GM12878 (cell line): ENCODE data around the gene KIAA1217. TPM values are rescaled to one million over a fixed set of nuclear protein-coding genes. Genes with fewer than 3 reads are reported as not detected.

ENCODE experiments used
- ATAC-seq: fragments of 200-7000 bp; cut with Tn5 transposase; 3 replicates; pipeline ENCODE4 v1.9.1; 2020; ENCODE audit warnings: mild to moderate bottlenecking, moderate library complexity
- BruUV-seq: library from RNA; stranded (reverse); fragments of 400-500 nt; replicated peaks from 2 replicates; lab custom pipeline; 2021; lab: Mats Ljungman, UMichigan
- CTCF ChIA-PET: fragments of 300-600 bp; sonication (Branson Sonifier 250); formaldehyde crosslinking; extraction: SDS; loops from one replicate; lab custom pipeline; 2021; ENCODE audit warnings: inconsistent platforms; lab: Yijun Ruan, JAX
- POLR2A ChIA-PET: fragments of 350-600 bp; formaldehyde crosslinking; extraction: SDS; loops from one replicate; lab custom pipeline; 2021; ENCODE audit warnings: inconsistent platforms; lab: Charles Lee
- RAD21 ChIA-PET: fragments of 300-600 bp; sonication (Branson Sonifier 250); formaldehyde crosslinking; loops from one replicate; lab custom pipeline; 2023; ENCODE audit warnings: antibody characterized with exemption; ENCODE audit not compliant: unreplicated experiment; lab: Charles Lee
- SMC1A ChIA-PET: fragments of 300-600 bp; sonication (Branson Sonifier 250); formaldehyde crosslinking; loops from one replicate; lab custom pipeline; 2023; ENCODE audit not compliant: unreplicated experiment, uncharacterized antibody; lab: Charles Lee
- DNase-seq: peaks from one replicate; pipeline ENCODE4 v3.0.0-alpha.2; 2011; ENCODE audit warnings: low read depth, low spot score
- FAIRE-seq: peaks from 3 replicates; lab custom pipeline; 2011; peaks lifted over from hg19 to GRCh38; lab: Jason Lieb, UNC
- H2AFZ ChIP-seq: 2 replicates; pipeline ENCODE4 v1.6.0; 2011; ENCODE audit warnings: low read depth, low read length, control low read depth; ENCODE audit not compliant: control insufficient read depth
- H3K27ac ChIP-seq: 2 replicates; pipeline ENCODE4 v1.5.1; 2011; ENCODE audit warnings: control low read depth; ENCODE audit not compliant: control insufficient read depth, insufficient read depth
- H3K27me3 ChIP-seq, 2 experiments: replicated peaks in 1 of 2; 2 replicates each; pipeline versions ENCODE4 v1.6.0 to v1.6.1; 2011; ENCODE audit warnings: low read length in 1 of 2; ENCODE audit not compliant: control insufficient read depth in 2 of 2, insufficient read depth in 2 of 2
- H3K36me3 ChIP-seq, 2 experiments: 2 replicates each; pipeline ENCODE4 v1.5.1; 2011; ENCODE audit warnings: low read length in 1 of 2; ENCODE audit not compliant: control insufficient read depth in 2 of 2, insufficient read depth in 2 of 2
- H3K4me1 ChIP-seq: 2 replicates; pipeline ENCODE4 v1.6.1; 2011; ENCODE audit warnings: mild to moderate bottlenecking, low read length, moderate library complexity, mixed read lengths; ENCODE audit not compliant: control insufficient read depth, insufficient read depth
- H3K4me2 ChIP-seq: 2 replicates; pipeline ENCODE4 v1.6.0; 2011; ENCODE audit warnings: control low read depth; ENCODE audit not compliant: control insufficient read depth, insufficient read depth
- H3K4me3 ChIP-seq: fragments of 200-600 bp; sonication (generic); 2 replicates; pipeline ENCODE4 v1.5.1; 2016
- H3K79me2 ChIP-seq: 2 replicates; pipeline ENCODE4 v1.6.0; 2011; ENCODE audit warnings: low read length; ENCODE audit not compliant: control insufficient read depth, insufficient read depth
- H3K9ac ChIP-seq: 2 replicates; pipeline ENCODE4 v1.8.0; 2011; ENCODE audit warnings: low read length, control low read depth, mixed read lengths; ENCODE audit not compliant: control insufficient read depth, insufficient read depth
- H3K9me3 ChIP-seq: replicated peaks from 3 replicates; pipeline ENCODE4 v1.5.1; 2011; ENCODE audit warnings: mild to moderate bottlenecking, low read length; ENCODE audit not compliant: control insufficient read depth, insufficient read depth
- H4K20me1 ChIP-seq: 2 replicates; pipeline ENCODE4 v1.6.0; 2011; ENCODE audit not compliant: control insufficient read depth, insufficient read depth
- CBFB ChIP-seq: IDR thresholded peaks from 2 replicates; pipeline ENCODE4 v1.6.1; 2016; ENCODE audit warnings: antibody characterized with exemption, low read depth
- CHD2 ChIP-seq: IDR thresholded peaks from 2 replicates; pipeline ENCODE4 v1.6.1; 2011; ENCODE audit warnings: low read depth, low read length, improper control_type of control experiment, borderline replicate concordance
- EP300 ChIP-seq, 2 experiments: fragments of 150-350 bp in 1 of 2; IDR thresholded peaks; 2 replicates each; pipeline ENCODE4 v1.6.1; 2011 to 2012; ENCODE audit warnings: low read depth in 2 of 2, low read length in 2 of 2, borderline replicate concordance in 1 of 2, improper control_type of control experiment in 1 of 2, inconsistent platforms in 1 of 2; ENCODE audit not compliant: control insufficient read depth in 1 of 2
- GATAD2B ChIP-seq: fragments of 450-650 bp; conservative IDR thresholded peaks from 2 replicates; pipeline ENCODE4 v1.6.1; 2017; ENCODE audit warnings: low read depth, mild to moderate bottlenecking, moderate library complexity
- IRF4 ChIP-seq: IDR thresholded peaks from 2 replicates; pipeline ENCODE4 v1.6.1; 2011; ENCODE audit warnings: low read depth, low read length
- KDM1A ChIP-seq: fragments of 200-600 bp; sonication (generic); IDR thresholded peaks from 2 replicates; pipeline ENCODE4 v1.6.1; 2016; ENCODE audit warnings: borderline replicate concordance
- KLF5 ChIP-seq: fragments of 450-650 bp; IDR thresholded peaks from 2 replicates; pipeline ENCODE4 v1.6.1; 2014; ENCODE audit warnings: mild to moderate bottlenecking; ENCODE audit not compliant: partially characterized antibody
- MTA2 ChIP-seq: fragments of 450-650 bp; IDR thresholded peaks from 2 replicates; pipeline ENCODE4 v1.6.1; 2016; ENCODE audit warnings: low read depth, mild to moderate bottlenecking, moderate library complexity
- PAX8 ChIP-seq: fragments of 450-650 bp; IDR thresholded peaks from 2 replicates; pipeline ENCODE4 v1.6.1; 2017; ENCODE audit warnings: mild to moderate bottlenecking, moderate library complexity
- POLR2AphosphoS2 ChIP-seq: IDR thresholded peaks from 2 replicates; pipeline ENCODE4 v1.6.1; 2011; ENCODE audit warnings: low read depth, mild to moderate bottlenecking, low read length, improper control_type of control experiment, moderate library complexity
- POLR2AphosphoS5 ChIP-seq: IDR thresholded peaks from 2 replicates; pipeline ENCODE4 v1.6.1; 2011; ENCODE audit warnings: mild to moderate bottlenecking, low read length, inconsistent platforms
- RUNX3 ChIP-seq: IDR thresholded peaks from 2 replicates; pipeline ENCODE4 v1.6.1; 2012; ENCODE audit warnings: low read length, inconsistent platforms
- SMAD1 ChIP-seq: fragments of 450-650 bp; IDR thresholded peaks from 2 replicates; pipeline ENCODE4 v1.6.1; 2018; ENCODE audit warnings: mild to moderate bottlenecking, low read depth; ENCODE audit not compliant: partially characterized antibody
- TBL1XR1 ChIP-seq: IDR thresholded peaks from 2 replicates; pipeline ENCODE4 v1.6.1; 2012; ENCODE audit warnings: low read depth, low read length, improper control_type of control experiment
- WRNIP1 ChIP-seq: IDR thresholded peaks from 2 replicates; pipeline ENCODE4 v1.6.1; 2011; ENCODE audit warnings: low read depth, low read length, improper control_type of control experiment, borderline replicate concordance
- ZNF207 ChIP-seq: fragments of 450-650 bp; IDR thresholded peaks from 2 replicates; pipeline ENCODE4 v1.6.1; 2014; ENCODE audit warnings: antibody characterized with exemption, mild to moderate bottlenecking, borderline replicate concordance
- ZNF24 ChIP-seq: fragments of 450-650 bp; IDR thresholded peaks from 2 replicates; pipeline ENCODE4 v1.6.1; 2017; ENCODE audit warnings: antibody characterized with exemption, mild to moderate bottlenecking
- WGBS: methylation state at CpG from one replicate; pipeline ENCODE4 v1.1.6; 2016; ENCODE audit warnings: low lambda C conversion rate; ENCODE audit not compliant: insufficient replicate concordance, insufficient coverage; ENCODE audit errors: missing lambda C conversion rate; 5-methylcytosine and 5-hydroxymethylcytosine counted together
- in situ Hi-C: fragments of 300-500 bp; cut with MboI; formaldehyde crosslinking; loops from 9 replicates; pipeline ENCODE4 v1.14.3; 2018; ENCODE audit warnings: mixed read lengths
- intact Hi-C: fragments of 100-400 bp; cut with micrococcal nuclease; formaldehyde crosslinking; loops from one replicate; pipeline ENCODE4 v1.14.2; 2022; ENCODE audit not compliant: unreplicated experiment
- polyA plus RNA-seq, 11 experiments: library from polyadenylated mRNA; depleted of rRNA in 4 of 11; unstranded in 6 of 11; stranded (reverse) in 5 of 11; fragments of >200 nt; fragmentation: Nextera tagmentation in 4 of 11; fragmentation: Illumina TruSeq in 1 of 11; extraction: Ambion mirVana in 4 of 11; extraction: Trizol in 1 of 11; gene quantifications; 1 replicate in 1 of 11; 2 replicates in 10 of 11; pipeline versions ENCODE4 v1.2.1 to v1.2.3, GENCODE V29; 2011 to 2016; ENCODE audit warnings: inconsistent platforms in 2 of 11, missing spikeins in 2 of 11, low read depth in 1 of 11
- total RNA-seq, 4 experiments: library from RNA; depleted of rRNA in 3 of 4; stranded (reverse); fragments of >200 nt in 3 of 4; fragmentation: Illumina TruSeq in 1 of 4; extraction: Trizol in 1 of 4; gene quantifications; 2 replicates each; pipeline versions ENCODE4 v1.2.1 to v1.2.3, GENCODE V29; 2013 to 2021
- TF ChIP-seq, protein P1 (sequence below): fragments of 450-650 bp; IDR thresholded peaks from 2 replicates; pipeline ENCODE4 v1.6.1; 2018; ENCODE audit warnings: borderline replicate concordance, mild to moderate bottlenecking; ENCODE audit not compliant: partially characterized antibody
- TF ChIP-seq, protein P2 (sequence below): IDR thresholded peaks from 2 replicates; pipeline ENCODE4 v1.6.1; 2012; ENCODE audit warnings: low read length, inconsistent platforms
- TF ChIP-seq, protein P3 (sequence below): fragments of 150-350 bp; IDR thresholded peaks from 2 replicates; pipeline ENCODE4 v1.6.1; 2014; ENCODE audit warnings: mild to moderate bottlenecking, low read depth, low read length

KIAA1217 gene
- total and polyA plus RNA-seq, 10 of the 15 experiments (the other 5 are each of a cell fraction or from before 2014, with no cell fraction given): 0.57 to 3.8 (median 2.1) TPM

DNA sequence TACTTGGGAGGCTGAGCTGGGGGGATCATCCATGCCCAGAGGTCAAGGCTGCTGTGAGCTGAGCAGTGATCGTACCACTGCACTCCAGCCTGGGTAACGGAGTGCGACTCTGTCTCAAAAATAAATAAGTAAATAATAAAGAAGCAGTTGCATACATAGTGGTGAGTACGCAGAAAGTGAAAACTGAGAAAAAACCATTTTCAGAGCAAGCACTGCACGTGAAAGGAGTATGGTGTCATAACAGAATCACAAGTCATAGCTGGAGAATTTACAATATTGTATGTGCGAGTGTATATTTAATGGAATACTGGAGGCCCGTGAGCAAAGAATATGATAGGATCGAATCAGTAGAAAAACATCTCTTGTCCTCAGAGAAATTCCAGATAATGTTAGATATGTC, 22.3 kb downstream of the KIAA1217 start:
- H3K4me1 ChIP-seq: no peaks in the 10 kb centered on the region
- H4K20me1 ChIP-seq: no peaks in the 10 kb centered on the region
- ChIA-PET CTCF (no interaction called here), RAD21 (no interaction called here), SMC1A (interaction anchor here (0.8 to 1.1 kb wide), 2 partner anchors 13 to 16 kb away, joined by 3 read pairs; no protein-coding TSS in a partner anchor), POLR2A (no interaction called here)
- no peak overlapping the region for H2AFZ ChIP-seq
- no peak for TF ChIP-seq KLF5
- TF ChIP-seq EP300 (IDR thresholded peaks at IDR 0.05; ENCODE audit: borderline replicate concordance in 1 of 2, control insufficient read depth in 1 of 2, low read depth in 2 of 2, low read length in 2 of 2): no peak
- no peak for TF ChIP-seq CHD2
- TF ChIP-seq WRNIP1: no peak
- TF ChIP-seq TBL1XR1: no peak
- TF ChIP-seq ZNF207: no peak
- no peak for TF ChIP-seq POLR2AphosphoS5
- TF ChIP-seq CBFB: no peak
- TF ChIP-seq KDM1A: no peak
- no peak for TF ChIP-seq ZNF24
- TF ChIP-seq, protein P1, sequence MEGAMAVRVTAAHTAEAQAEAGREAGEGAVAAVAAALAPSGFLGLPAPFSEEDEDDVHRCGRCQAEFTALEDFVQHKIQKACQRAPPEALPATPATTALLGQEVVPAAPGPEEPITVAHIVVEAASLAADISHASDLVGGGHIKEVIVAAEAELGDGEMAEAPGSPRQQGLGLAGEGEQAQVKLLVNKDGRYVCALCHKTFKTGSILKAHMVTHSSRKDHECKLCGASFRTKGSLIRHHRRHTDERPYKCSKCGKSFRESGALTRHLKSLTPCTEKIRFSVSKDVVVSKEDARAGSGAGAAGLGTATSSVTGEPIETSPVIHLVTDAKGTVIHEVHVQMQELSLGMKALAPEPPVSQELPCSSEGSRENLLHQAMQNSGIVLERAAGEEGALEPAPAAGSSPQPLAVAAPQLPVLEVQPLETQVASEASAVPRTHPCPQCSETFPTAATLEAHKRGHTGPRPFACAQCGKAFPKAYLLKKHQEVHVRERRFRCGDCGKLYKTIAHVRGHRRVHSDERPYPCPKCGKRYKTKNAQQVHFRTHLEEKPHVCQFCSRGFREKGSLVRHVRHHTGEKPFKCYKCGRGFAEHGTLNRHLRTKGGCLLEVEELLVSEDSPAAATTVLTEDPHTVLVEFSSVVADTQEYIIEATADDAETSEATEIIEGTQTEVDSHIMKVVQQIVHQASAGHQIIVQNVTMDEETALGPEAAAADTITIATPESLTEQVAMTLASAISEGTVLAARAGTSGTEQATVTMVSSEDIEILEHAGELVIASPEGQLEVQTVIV: no peak
- TF ChIP-seq, protein P2, sequence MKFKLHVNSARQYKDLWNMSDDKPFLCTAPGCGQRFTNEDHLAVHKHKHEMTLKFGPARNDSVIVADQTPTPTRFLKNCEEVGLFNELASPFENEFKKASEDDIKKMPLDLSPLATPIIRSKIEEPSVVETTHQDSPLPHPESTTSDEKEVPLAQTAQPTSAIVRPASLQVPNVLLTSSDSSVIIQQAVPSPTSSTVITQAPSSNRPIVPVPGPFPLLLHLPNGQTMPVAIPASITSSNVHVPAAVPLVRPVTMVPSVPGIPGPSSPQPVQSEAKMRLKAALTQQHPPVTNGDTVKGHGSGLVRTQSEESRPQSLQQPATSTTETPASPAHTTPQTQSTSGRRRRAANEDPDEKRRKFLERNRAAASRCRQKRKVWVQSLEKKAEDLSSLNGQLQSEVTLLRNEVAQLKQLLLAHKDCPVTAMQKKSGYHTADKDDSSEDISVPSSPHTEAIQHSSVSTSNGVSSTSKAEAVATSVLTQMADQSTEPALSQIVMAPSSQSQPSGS: no peak
- no peak for TF ChIP-seq SMAD1
- no peak for TF ChIP-seq IRF4
- TF ChIP-seq PAX8: no peak
- no peak for TF ChIP-seq MTA2
- TF ChIP-seq POLR2AphosphoS2: no peak
- no peak for TF ChIP-seq GATAD2B
- no peak for TF ChIP-seq RUNX3
- TF ChIP-seq, protein P3, sequence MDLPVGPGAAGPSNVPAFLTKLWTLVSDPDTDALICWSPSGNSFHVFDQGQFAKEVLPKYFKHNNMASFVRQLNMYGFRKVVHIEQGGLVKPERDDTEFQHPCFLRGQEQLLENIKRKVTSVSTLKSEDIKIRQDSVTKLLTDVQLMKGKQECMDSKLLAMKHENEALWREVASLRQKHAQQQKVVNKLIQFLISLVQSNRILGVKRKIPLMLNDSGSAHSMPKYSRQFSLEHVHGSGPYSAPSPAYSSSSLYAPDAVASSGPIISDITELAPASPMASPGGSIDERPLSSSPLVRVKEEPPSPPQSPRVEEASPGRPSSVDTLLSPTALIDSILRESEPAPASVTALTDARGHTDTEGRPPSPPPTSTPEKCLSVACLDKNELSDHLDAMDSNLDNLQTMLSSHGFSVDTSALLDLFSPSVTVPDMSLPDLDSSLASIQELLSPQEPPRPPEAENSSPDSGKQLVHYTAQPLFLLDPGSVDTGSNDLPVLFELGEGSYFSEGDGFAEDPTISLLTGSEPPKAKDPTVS: no peak
- H3K9me3 ChIP-seq: no peaks in the 10 kb centered on the region
- H3K27me3 ChIP-seq: no peaks in the 10 kb centered on the region
- no peak overlapping the region for H3K9ac ChIP-seq
- H3K4me2 ChIP-seq: no peak overlapping the region
- H3K4me3 ChIP-seq: no peak overlapping the region
- H3K27ac ChIP-seq: no peak overlapping the region
- in situ Hi-C loops (no loop called here), intact Hi-C loops (no loop called here)
- WGBS: 54% methylated on average over 8 of the region's 8 CpGs
- BruUV-seq: no TSS peak
- DNase-seq (no peak), ATAC-seq (no peak), FAIRE-seq (no peak)
- no peaks in the 10 kb centered on the region for H3K36me3 ChIP-seq
- no peaks in the 10 kb centered on the region for H3K79me2 ChIP-seq
